ENCODE measurements around the gene PRICKLE2.

DNA sequence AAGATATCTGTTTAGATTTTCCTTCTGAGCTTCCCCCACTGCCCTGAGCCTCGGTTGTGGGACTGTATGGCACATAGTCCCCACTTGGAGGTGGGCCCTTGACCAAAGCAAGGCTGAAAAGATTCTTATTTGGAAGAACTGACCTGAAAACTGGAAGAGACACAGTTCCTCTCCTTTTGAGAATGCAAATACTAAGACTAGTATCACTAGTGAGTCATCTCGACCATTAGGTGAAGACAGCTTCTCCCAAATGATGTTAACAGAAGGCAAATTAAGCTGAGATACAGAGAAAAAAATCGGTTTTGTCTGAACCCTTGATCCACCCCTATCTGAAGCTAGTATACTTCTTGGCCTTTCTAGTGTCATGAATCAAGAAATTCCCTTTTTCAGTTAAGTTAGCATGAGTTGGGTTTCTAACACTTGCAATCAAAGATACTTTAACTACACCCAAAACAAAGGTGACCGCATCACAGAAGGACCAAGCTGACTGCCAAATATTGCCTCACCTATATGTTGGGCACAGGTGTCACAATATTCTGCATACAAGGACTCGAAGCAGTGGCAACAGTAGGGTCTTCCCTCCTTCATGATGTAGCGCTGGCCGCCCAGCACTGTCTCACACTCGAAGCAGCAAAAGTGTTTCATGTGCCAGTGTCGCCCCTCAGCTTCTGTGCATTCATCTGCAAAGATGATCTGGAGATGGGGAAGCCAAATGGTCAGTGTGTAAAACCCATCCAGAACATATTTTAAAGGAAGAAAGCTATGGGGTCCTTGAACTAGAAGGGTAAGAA is 72.4 kb downstream of the PRICKLE2 start:
- TF ChIP-seq, protein P1, sequence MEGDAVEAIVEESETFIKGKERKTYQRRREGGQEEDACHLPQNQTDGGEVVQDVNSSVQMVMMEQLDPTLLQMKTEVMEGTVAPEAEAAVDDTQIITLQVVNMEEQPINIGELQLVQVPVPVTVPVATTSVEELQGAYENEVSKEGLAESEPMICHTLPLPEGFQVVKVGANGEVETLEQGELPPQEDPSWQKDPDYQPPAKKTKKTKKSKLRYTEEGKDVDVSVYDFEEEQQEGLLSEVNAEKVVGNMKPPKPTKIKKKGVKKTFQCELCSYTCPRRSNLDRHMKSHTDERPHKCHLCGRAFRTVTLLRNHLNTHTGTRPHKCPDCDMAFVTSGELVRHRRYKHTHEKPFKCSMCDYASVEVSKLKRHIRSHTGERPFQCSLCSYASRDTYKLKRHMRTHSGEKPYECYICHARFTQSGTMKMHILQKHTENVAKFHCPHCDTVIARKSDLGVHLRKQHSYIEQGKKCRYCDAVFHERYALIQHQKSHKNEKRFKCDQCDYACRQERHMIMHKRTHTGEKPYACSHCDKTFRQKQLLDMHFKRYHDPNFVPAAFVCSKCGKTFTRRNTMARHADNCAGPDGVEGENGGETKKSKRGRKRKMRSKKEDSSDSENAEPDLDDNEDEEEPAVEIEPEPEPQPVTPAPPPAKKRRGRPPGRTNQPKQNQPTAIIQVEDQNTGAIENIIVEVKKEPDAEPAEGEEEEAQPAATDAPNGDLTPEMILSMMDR (IDR thresholded peaks at IDR 0.05), result no peak
- no peak for TF ChIP-seq POLR2A (IDR thresholded peaks at IDR 0.05)
